Astrocyte of the hippocampus (primary cell): Measurements from ENCODE around the gene TNFRSF1B.
A peak's percentile ranks its signal among the peaks of the same experiment; 100 is the strongest.

Source experiments
- DNase-seq: peaks from one replicate; pipeline ENCODE4 v3.0.0; 2011; ENCODE audit warnings: low read depth, low spot score

The TNFRSF1B gene

GRCh38 chr1:12189328-12189682 is 22.5 kb downstream of the TNFRSF1B start:
- DNase-seq: no peak

GRCh38 chr1:12191242-12192032 is 24.6 kb downstream of the TNFRSF1B start:
- DNase-seq: no peak

GRCh38 chr1:12194666-12195216 is 27.9 kb downstream of the TNFRSF1B start:
- no peak for DNase-seq

- DNase-seq: no peak
Observed at GRCh38 chr1:12195416-12195815, 28.6 kb downstream of the TNFRSF1B start.

GRCh38 chr1:12196641-12197482 is 30.1 kb downstream of the TNFRSF1B start:
- no peak for DNase-seq

GRCh38 chr1:12197483-12197880 is 30.7 kb downstream of the TNFRSF1B start:
- DNase-seq: no peak

GRCh38 chr1:12200208-12200607 is 33.4 kb downstream of the TNFRSF1B start:
- DNase-seq: no peak

GRCh38 chr1:12201352-12202189 is 34.8 kb downstream of the TNFRSF1B start:
- no peak for DNase-seq

GRCh38 chr1:12202190-12202497 is 35.4 kb downstream of the TNFRSF1B start:
- no peak for DNase-seq

GRCh38 chr1:12202577-12202976 is 35.8 kb downstream of the TNFRSF1B start:
- DNase-seq: no peak

- DNase-seq: no peak
Observed at GRCh38 chr1:12203216-12204007, 36.6 kb downstream of the TNFRSF1B start.

GRCh38 chr1:12204140-12204539 is 37.3 kb downstream of the TNFRSF1B start:
- no peak for DNase-seq

- DNase-seq: no peak
Observed at GRCh38 chr1:12204754-12205658, 38.2 kb downstream of the TNFRSF1B start.

- no peak for DNase-seq
Observed at GRCh38 chr1:12206238-12206637, 39.4 kb downstream of the TNFRSF1B start.

GRCh38 chr1:12206792-12207424 is 40.1 kb downstream of the TNFRSF1B start:
- no peak for DNase-seq

- DNase-seq: no peak
Observed at GRCh38 chr1:12208271-12208670, 41.5 kb downstream of the TNFRSF1B start.

- peak; percentile 92 for DNase-seq
Observed at GRCh38 chr1:12208764-12209494, 42.1 kb downstream of the TNFRSF1B start.

GRCh38 chr1:12209495-12209832 is 42.7 kb downstream of the TNFRSF1B start:
- DNase-seq: no peak
